MM.1S (cell line): ENCODE results near the gene GTF2H1.
A peak's percentile ranks its signal among the peaks of the same experiment; 100 is the strongest.
"Not testable (repeated sequence)": the region's sequence is repeated elsewhere in the genome, so short reads cannot be mapped to it uniquely, and the experiment has no call there.

Experiments used
- DNase-seq: peaks from one replicate; pipeline ENCODE4 v3.0.0-alpha.2; 2015
- H2AFZ ChIP-seq: fragments of 300-600 bp; sonication (generic); 2 replicates; pipeline ENCODE4 v1.6.0; 2016; ENCODE audit warnings: antibody characterized with exemption, low read length
- H3F3A ChIP-seq: fragments of 300-600 bp; sonication (generic); 2 replicates; pipeline ENCODE4 v1.6.1; 2016; ENCODE audit warnings: mild to moderate bottlenecking, antibody characterized with exemption, low read length, moderate library complexity, mixed read lengths; ENCODE audit not compliant: insufficient read depth
- H3K27ac ChIP-seq: fragments of 300-600 bp; sonication (generic); 2 replicates; pipeline ENCODE4 v1.5.1; 2016; ENCODE audit warnings: mild to moderate bottlenecking, low read length
- H3K27me3 ChIP-seq: fragments of 300-600 bp; sonication (generic); replicated peaks from 2 replicates; pipeline ENCODE4 v1.6.0; 2016; ENCODE audit warnings: low read length; ENCODE audit not compliant: insufficient read depth
- H3K36me3 ChIP-seq: fragments of 300-600 bp; sonication (generic); replicated peaks from 2 replicates; pipeline ENCODE4 v1.6.1; 2016; ENCODE audit warnings: mild to moderate bottlenecking, low read length, mixed read lengths; ENCODE audit not compliant: insufficient read depth
- H3K4me1 ChIP-seq: fragments of 300-600 bp; sonication (generic); 2 replicates; pipeline ENCODE4 v1.6.1; 2016; ENCODE audit warnings: low read length, mixed read lengths
- H3K4me2 ChIP-seq: fragments of 300-600 bp; sonication (generic); 2 replicates; pipeline ENCODE4 v1.6.0; 2016; ENCODE audit warnings: low read depth, low read length
- H3K4me3 ChIP-seq: fragments of 300-600 bp; sonication (generic); 2 replicates; pipeline ENCODE4 v1.5.1; 2016; ENCODE audit warnings: low read length, mixed read lengths
- H3K79me2 ChIP-seq: fragments of 300-600 bp; sonication (generic); 2 replicates; pipeline ENCODE4 v1.6.1; 2016; ENCODE audit warnings: mixed run types, low read length, mixed read lengths
- H3K9ac ChIP-seq: fragments of 300-600 bp; sonication (generic); 2 replicates; pipeline ENCODE4 v1.6.1; 2016; ENCODE audit warnings: low read length, mixed read lengths
- H3K9me2 ChIP-seq: fragments of 300-600 bp; sonication (generic); replicated peaks from 2 replicates; pipeline ENCODE4 v1.6.1; 2016; ENCODE audit warnings: mild to moderate bottlenecking, low read length, mixed read lengths; ENCODE audit not compliant: insufficient read depth
- H3K9me3 ChIP-seq: fragments of 300-600 bp; sonication (generic); replicated peaks from 2 replicates; pipeline ENCODE4 v1.6.1; 2016; ENCODE audit warnings: mild to moderate bottlenecking, low read length, mixed read lengths; ENCODE audit not compliant: insufficient read depth
- H4K20me1 ChIP-seq: fragments of 300-600 bp; sonication (generic); 2 replicates; pipeline ENCODE4 v1.6.1; 2016; ENCODE audit warnings: mild to moderate bottlenecking, low read length, moderate library complexity, mixed read lengths; ENCODE audit not compliant: insufficient read depth
- EZH2 ChIP-seq: fragments of 300-600 bp; sonication (generic); optimal IDR thresholded peaks from 2 replicates; pipeline ENCODE3; 2017; ENCODE audit warnings: low read depth, mild to moderate bottlenecking, antibody characterized with exemption, low read length, mixed read lengths
- EZH2phosphoT487 ChIP-seq: fragments of 300-600 bp; sonication (generic); IDR thresholded peaks from 2 replicates; pipeline ENCODE4 v1.6.1; 2018; ENCODE audit warnings: antibody characterized with exemption, low read length
- TF ChIP-seq, protein P1 (sequence below): fragments of 300-600 bp; sonication (generic); IDR thresholded peaks from 2 replicates; pipeline ENCODE4 v1.5.1; 2016; ENCODE audit warnings: antibody characterized with exemption, low read length, mixed read lengths

Gene GTF2H1

GRCh38 chr11:18397921-18398320, 75.6 kb downstream of the GTF2H1 start:
- DNase-seq, result no peak
- TF ChIP-seq EZH2phosphoT487, result no peak
- TF ChIP-seq, protein P1, sequence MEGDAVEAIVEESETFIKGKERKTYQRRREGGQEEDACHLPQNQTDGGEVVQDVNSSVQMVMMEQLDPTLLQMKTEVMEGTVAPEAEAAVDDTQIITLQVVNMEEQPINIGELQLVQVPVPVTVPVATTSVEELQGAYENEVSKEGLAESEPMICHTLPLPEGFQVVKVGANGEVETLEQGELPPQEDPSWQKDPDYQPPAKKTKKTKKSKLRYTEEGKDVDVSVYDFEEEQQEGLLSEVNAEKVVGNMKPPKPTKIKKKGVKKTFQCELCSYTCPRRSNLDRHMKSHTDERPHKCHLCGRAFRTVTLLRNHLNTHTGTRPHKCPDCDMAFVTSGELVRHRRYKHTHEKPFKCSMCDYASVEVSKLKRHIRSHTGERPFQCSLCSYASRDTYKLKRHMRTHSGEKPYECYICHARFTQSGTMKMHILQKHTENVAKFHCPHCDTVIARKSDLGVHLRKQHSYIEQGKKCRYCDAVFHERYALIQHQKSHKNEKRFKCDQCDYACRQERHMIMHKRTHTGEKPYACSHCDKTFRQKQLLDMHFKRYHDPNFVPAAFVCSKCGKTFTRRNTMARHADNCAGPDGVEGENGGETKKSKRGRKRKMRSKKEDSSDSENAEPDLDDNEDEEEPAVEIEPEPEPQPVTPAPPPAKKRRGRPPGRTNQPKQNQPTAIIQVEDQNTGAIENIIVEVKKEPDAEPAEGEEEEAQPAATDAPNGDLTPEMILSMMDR, result no peak
- TF ChIP-seq EZH2, result no peak
- H3K9ac ChIP-seq, result no peak overlapping the region
- H3K9me2 ChIP-seq, result no peaks in the 10 kb centered on the region
- H4K20me1 ChIP-seq, result peaks cover 36% of the 10 kb centered on the region
- H3K27ac ChIP-seq, result no peak overlapping the region
- peaks cover 80% of the 10 kb centered on the region for H3K79me2 ChIP-seq
- peaks cover 62% of the 10 kb centered on the region for H3F3A ChIP-seq
- H3K9me3 ChIP-seq, result no peaks in the 10 kb centered on the region
- no peak overlapping the region for H3K4me3 ChIP-seq
- no peak overlapping the region for H2AFZ ChIP-seq
- H3K36me3 ChIP-seq, result peaks cover 36% of the 10 kb centered on the region
- peaks cover 8% of the 10 kb centered on the region for H3K4me1 ChIP-seq
- H3K4me2 ChIP-seq, result 0 out of 2 replicates have a peak overlapping the region, but pooled peaks have one; percentile 12
- H3K27me3 ChIP-seq, result no peaks in the 10 kb centered on the region

- H3K9me2 ChIP-seq, H3K9me3 ChIP-seq, H3K27me3 ChIP-seq, H3K4me3 ChIP-seq, H3K9ac ChIP-seq, H3K4me2 ChIP-seq, DNase-seq, H3K4me1 ChIP-seq, H3K27ac ChIP-seq, H2AFZ ChIP-seq: not testable (repeated sequence)
- Histone ChIP-seq H3F3A (peaks cover 68% of the 10 kb centered on the region), H3K79me2 (peaks cover 69% of the 10 kb centered on the region), H4K20me1 (peaks cover 42% of the 10 kb centered on the region), H3K36me3 (peaks cover 53% of the 10 kb centered on the region)
Observed at GRCh38 chr11:18401077-18401476, 78.7 kb downstream of the GTF2H1 start.

DNA sequence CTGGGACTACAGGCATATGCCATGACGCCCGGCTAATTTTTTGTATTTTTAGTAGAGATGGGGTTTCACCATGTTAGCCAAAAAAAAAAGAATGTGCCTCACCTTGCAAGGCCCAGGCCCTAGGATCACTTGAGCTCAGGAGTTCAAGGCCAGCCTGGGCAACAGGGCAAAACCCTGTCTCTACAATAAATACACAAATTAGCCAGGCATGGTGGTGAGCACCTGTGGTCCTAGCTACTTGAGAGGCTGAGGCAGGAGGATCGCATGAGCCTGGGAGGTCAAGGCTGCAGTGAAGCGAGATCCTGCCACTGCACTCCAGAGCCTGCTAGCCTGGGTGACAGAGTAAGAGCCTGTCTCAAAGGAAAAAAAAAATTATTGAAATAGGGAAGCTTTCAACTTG, 81.7 kb downstream of the GTF2H1 start:
- no peak overlapping the region for H3K4me2 ChIP-seq
- no peaks in the 10 kb centered on the region for H3K4me1 ChIP-seq
- H3K9ac ChIP-seq, result no peak overlapping the region
- H3K27ac ChIP-seq, result no peak overlapping the region
- H3K9me2 ChIP-seq, result no peaks in the 10 kb centered on the region
- DNase-seq, result no peak
- H3F3A ChIP-seq, result peaks cover 74% of the 10 kb centered on the region
- H4K20me1 ChIP-seq, result peaks cover 21% of the 10 kb centered on the region
- H3K36me3 ChIP-seq, result peaks cover 34% of the 10 kb centered on the region
- H3K27me3 ChIP-seq, result no peaks in the 10 kb centered on the region
- H3K4me3 ChIP-seq, result no peak overlapping the region
- TF ChIP-seq EZH2 (no peak), EZH2phosphoT487 (no peak)
- TF ChIP-seq, protein P1, result no peak
- peaks cover 39% of the 10 kb centered on the region for H3K79me2 ChIP-seq
- H2AFZ ChIP-seq, result no peak overlapping the region
- no peaks in the 10 kb centered on the region for H3K9me3 ChIP-seq

GRCh38 chr11:18407400-18407799, 85.0 kb downstream of the GTF2H1 start:
- DNase-seq, H4K20me1 ChIP-seq, H3K4me3 ChIP-seq, H3K9me2 ChIP-seq, H3K9ac ChIP-seq, H3K4me1 ChIP-seq, H3K4me2 ChIP-seq, H3K27me3 ChIP-seq, H3K9me3 ChIP-seq, H2AFZ ChIP-seq, H3K27ac ChIP-seq: not testable (repeated sequence)
- Histone ChIP-seq H3K79me2 (peaks cover 17% of the 10 kb centered on the region), H3K36me3 (peaks cover 20% of the 10 kb centered on the region), H3F3A (peaks cover 73% of the 10 kb centered on the region)
